Fibroblast of villous mesenchyme (primary cell): Measurements from ENCODE around the gene CCDC74A. TPM values are rescaled to one million over a fixed set of nuclear protein-coding genes. Genes with fewer than 3 reads are reported as not detected.
"Not testable (repeated sequence)": the region's sequence is repeated elsewhere in the genome, so short reads cannot be mapped to it uniquely, and the experiment has no call there.

Source experiments
- DNase-seq: peaks from one replicate; pipeline ENCODE4 v3.0.0-alpha.2; 2010; ENCODE audit warnings: low read depth
- H3K4me3 ChIP-seq: 2 replicates; pipeline ENCODE4 v1.5.1; 2011; ENCODE audit warnings: low read depth, mild to moderate bottlenecking, low read length
- total RNA-seq: library from RNA; depleted of rRNA; stranded (reverse); fragments of >200 nt; gene quantifications from 2 replicates; pipeline ENCODE4 v1.2.3, GENCODE V29; 2012
- TF ChIP-seq, protein P1 (sequence below): IDR thresholded peaks from 2 replicates; pipeline ENCODE4 v1.5.1; 2012; ENCODE audit warnings: low read depth, mild to moderate bottlenecking, low read length; ENCODE audit not compliant: insufficient read depth

The CCDC74A gene
- total RNA-seq, 1 donor = 4.7 TPM

DNA sequence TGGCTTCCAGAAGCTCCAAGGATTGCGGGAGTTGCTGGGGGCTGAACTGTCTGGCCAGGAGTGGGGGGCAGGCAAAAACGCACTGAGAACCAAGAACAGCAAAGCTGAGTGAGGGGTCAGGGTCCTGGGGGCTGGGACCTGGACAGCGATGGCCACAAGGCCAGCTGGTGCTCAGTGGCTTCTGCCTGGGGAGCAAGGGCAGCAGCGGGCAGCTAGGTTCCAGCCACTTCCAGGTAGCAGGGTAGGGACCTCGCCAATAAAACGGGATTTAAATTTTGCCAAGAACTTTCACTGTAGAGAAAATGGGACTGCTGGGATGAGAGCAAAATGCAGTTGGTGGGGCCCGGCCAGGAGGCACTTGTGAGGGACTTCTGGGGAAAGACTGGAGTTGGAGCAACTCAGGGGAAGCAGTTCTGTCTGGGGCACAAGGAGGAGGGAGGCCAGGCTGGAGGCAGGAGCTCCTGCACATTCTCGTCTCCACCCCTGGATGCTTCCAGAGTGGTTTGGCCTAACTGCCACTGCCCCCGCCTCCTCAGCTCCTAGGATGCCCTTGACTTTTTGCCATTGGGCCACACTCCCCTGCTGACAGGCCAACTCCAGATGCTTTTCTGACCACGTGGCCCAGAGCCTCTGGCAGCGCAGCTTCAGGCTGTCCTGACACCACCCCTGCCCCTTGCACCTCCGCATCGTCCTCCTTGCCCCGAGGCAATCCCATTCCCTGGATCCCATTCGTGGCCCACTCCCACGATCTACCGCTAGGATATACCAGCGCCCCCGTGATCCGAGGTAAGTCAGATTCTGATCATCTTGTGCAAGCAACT, 5.5 kb upstream of the CCDC74A start:
- TF ChIP-seq, protein P1, sequence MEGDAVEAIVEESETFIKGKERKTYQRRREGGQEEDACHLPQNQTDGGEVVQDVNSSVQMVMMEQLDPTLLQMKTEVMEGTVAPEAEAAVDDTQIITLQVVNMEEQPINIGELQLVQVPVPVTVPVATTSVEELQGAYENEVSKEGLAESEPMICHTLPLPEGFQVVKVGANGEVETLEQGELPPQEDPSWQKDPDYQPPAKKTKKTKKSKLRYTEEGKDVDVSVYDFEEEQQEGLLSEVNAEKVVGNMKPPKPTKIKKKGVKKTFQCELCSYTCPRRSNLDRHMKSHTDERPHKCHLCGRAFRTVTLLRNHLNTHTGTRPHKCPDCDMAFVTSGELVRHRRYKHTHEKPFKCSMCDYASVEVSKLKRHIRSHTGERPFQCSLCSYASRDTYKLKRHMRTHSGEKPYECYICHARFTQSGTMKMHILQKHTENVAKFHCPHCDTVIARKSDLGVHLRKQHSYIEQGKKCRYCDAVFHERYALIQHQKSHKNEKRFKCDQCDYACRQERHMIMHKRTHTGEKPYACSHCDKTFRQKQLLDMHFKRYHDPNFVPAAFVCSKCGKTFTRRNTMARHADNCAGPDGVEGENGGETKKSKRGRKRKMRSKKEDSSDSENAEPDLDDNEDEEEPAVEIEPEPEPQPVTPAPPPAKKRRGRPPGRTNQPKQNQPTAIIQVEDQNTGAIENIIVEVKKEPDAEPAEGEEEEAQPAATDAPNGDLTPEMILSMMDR = no peak
- DNase-seq = no peak

DNA sequence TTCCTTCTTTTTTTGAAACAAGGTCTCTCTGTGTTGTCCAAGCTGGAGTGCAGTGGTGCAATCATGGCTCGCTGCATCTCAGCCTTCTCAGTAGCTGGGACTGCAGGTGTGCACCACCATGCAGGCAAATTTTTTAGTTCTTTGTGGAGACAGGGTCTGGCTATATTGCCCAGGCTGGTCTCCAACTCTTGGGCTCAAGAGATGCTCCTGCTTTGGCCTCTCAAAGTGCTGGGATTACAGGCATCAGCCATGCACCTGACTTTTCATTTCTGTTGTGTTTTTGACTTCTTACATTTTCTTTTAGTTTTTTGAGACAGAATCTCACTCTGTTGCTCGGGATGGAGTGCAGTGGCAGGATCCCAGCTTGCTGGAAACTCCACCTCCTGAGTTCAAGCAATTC, 2.4 kb upstream of the CCDC74A start:
- not testable (repeated sequence) for DNase-seq, H3K4me3 ChIP-seq

More for the DNA sequence above, 5.5 kb upstream of the CCDC74A start:
- H3K4me3 ChIP-seq = no peak overlapping the region

DNA sequence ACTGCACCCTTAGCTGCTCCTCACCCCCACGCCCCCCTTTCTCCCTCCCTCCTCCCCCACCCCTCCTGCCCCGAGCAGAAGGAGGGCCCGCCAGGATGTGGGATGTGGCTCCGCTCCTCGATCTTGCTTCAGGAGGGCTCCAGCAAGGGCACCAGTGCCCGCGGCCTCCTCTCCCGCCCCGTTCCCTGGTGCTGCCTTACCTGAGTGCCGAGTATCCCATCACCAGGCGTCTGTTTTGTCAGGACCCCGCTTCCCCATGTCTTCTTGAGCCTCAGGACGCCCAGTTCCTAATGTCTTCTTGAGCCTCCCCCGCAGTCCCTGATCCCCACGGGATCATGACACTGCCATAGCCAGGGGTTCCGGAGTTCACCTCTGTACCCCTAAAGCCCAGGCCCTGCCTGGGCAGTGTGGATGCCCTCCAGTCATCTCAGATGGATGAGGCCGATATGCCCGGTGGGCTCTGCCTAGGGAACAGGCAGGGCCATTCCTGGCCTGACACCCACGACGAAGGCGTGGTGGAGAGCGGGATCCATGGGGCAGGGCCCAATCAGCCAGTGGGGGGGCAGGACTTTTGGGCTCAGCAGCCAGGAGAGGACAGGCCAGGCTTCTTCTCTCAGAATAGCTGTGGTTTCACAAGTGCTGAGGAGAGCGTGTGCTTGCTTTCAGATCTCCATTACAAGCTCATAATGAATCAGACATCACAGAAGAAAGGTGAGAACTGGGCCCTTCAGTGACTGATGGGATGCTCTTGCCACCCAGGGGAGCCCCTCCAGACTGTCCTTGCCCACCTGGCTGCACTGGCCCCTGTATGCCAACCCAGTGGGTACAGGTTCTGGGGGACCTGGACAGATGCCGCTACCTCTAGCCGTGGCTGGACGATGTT, 1.5 kb downstream of the CCDC74A start:
- DNase-seq, H3K4me3 ChIP-seq: not testable (repeated sequence)

DNA sequence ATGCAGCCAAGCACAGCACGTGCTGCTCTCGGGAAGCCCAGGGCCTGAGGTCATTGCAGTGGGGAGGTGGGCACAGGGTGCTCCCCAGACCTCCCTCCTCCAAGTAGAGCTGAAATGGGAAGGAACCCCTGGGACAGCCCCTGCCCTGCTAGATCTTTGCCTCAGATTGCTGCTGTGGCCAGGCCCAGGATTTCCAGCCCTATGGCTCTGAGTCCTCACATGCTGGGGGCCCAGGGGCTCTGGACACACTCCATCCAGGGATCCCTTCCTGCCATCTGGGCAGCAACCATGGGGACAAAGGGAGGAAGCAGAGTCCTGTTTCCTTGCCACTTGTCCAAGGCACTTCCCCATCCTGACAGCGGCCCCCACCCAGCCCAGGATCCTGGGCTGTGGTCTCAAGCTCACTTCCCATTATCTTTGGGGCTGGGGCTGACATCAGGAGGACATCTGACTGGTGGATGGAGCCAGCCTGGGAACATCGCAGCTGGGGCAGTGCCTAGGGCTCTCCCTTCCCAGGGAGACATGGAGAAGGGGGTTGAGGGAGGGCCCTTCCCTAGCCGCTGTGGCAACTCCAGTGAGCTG, 2.3 kb downstream of the CCDC74A start:
- not testable (repeated sequence) for DNase-seq, H3K4me3 ChIP-seq

DNA sequence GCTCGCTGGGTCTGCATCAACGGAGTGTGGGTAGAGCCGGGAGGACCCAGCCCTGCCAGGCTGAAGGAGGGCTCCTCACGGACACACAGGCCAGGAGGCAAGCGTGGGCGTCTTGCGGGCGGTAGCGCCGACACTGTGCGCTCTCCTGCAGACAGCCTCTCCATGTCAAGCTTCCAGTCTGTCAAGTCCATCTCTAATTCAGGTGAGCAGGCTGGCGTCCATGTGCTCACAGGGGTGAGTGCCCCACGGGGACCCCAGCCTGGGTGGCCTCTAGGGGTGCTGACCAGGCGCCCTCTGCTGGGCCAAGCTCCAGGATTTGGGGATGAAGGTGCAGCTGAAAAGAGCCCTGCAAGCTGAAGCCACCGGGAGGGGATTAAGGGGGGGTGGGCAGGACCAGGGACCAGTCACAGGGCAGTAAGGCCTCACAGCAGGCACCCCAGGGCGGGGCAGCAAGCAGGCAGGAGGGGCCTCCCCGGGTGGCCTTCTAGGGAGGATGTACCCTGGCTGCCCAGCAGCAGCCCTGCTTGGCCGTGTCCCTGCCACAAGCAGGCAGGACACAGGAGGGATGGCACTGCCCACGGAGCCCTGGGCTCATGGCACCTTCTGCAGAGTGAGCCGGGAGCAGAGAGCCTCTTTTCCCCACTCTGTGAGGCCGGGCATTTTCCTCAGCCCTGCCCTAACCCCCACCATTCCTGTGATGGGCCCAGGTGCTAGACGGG, 3.1 kb downstream of the CCDC74A start:
- not testable (repeated sequence) for H3K4me3 ChIP-seq, DNase-seq

DNA sequence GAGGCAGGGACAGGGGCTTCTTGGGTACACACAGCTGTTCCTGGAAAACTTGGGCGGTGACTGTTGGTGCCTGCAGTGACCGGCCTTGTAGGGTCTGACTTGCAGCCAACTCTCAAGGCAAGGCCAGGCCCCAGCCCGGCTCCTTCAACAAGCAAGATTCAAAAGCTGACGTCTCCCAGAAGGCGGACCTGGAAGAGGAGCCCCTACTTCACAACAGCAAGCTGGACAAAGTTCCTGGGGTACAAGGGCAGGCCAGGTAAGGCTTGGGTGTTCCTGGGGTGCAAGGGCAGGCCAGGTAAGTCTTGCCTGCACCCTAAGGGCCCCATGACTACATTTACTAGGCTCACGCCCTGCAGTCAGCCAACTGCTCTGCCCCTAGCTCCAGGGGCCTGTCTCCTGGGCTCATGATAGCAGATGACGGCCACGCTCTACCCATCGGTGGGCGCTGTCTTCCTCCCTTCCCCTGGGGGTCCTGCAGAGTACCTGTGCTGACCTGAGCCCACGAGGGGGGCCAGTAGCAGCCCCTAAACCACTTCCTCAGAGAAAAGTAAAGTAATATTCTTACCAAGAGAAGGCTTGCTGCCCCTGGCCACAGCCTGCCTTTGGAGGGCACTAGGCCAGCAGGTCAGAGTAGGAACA, 4.0 kb downstream of the CCDC74A start:
- DNase-seq = not testable (repeated sequence)

DNA sequence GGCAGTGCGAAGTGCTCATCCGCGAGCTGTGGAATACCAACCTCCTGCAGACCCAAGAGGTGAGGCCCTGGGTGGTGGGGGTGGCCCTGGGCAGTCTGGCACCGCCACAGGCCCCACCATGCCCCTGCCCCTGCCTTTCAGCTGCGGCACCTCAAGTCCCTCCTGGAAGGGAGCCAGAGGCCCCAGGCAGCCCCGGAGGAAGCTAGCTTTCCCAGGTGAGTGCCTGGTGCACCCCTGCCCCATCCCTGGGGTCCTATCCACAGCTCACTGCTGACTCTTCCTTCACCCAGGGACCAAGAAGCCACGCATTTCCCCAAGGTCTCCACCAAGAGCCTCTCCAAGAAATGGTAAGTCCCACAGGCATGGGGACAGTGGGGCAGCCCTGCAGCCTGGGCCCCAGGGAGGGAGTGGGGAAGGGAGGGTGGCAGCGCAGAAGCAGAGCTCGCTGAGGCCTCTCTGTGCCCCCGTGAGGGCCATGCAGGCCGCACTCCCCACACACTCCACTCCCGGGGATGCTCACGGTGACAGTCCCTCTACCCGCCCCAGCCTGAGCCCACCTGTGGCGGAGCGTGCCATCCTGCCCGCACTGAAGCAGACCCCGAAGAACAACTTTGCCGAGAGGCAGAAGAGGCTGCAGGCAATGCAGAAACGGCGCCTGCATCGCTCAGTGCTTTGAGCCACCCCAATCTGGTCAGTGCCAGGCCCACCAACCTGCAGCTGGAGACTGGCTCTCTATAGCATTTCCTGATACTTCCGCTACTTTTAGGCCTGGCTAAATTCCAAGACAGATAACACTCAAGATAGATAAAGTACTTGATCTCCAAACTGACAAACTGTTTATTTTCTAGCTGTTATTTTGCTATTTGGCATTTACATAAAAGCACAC, 5.3 kb downstream of the CCDC74A start:
- H3K4me3 ChIP-seq, DNase-seq: not testable (repeated sequence)

More for the DNA sequence above, 4.0 kb downstream of the CCDC74A start:
- not testable (repeated sequence) for H3K4me3 ChIP-seq

DNA sequence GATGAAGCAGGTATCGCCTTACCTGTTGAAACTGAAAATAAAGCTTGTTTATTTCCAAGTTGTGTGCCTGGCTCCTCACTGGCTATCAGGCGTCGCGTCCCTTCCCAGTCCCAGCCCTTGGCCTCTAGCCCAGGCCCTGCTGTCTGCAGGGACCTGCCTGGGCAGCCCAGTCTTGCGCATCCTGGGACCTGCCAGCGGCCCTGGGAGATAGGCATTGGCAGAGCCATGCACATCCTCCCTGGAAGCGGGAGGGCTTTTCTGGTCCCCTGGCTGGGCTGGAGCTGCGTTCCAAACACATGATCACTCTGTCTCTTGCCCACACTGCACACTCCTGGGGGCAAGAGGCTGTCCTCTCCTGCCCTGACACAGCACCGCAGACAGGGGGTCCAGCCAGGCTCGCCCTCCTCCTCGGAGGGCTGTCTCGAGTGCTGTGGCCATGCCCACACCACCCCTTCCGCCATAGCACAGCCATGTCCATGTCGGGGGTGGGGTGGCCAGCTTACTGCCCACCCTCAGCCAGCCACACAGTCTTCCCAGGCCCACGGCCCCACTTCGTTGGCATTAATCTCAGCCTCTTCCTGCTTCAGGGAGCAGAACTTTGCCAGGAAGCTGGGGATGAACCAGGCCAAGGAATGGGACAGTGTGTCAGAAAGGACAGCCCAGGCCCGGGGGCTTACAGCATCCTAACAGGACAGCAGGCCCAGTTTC, 6.1 kb downstream of the CCDC74A start:
- not testable (repeated sequence) for DNase-seq, H3K4me3 ChIP-seq

DNA sequence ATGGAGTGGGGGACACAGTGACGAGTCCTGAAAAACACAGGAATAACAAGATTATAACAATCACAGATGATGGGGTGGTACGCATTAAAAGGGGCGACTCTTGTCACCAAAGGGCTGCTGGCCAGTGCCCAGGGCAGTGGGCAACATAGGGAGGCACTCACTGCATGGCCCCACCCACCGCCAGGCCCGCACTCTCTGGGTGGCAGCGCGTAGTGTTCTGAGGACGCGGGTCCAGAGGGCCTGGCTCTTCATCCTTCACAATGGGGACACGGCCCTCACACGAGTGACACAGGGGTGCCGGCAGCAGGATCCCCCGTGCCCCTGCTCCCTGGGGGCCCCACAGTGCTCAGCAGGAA, 6.6 kb downstream of the CCDC74A start:
- not testable (repeated sequence) for H3K4me3 ChIP-seq, DNase-seq

DNA sequence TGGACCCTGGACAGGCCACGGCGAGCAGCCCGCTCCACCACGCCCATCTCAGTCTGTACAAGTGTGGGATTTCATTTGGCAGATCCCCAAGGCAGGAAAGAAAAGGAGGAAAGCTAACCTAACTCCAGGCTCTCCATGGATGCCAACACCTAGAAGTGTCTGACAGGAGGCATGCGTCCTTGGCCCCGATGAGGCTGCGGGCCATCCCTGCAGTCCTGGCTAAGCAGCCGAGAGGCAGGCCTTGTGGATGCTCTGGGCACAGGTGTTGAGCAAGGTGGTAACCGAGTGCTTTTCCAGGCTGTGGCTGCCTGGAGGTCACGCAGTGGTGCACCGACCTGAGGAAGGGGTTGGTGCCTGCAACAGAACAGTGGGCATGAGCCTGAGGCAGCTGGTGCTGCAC, 7.3 kb downstream of the CCDC74A start:
- not testable (repeated sequence) for H3K4me3 ChIP-seq, DNase-seq
